HepG2 (cell line): ENCODE data around the gene RAPGEF6. TPM values are rescaled to one million over a fixed set of nuclear protein-coding genes. Genes with fewer than 3 reads are reported as not detected.

ENCODE experiments used
- EED ChIP-seq: sonication (generic); formaldehyde crosslinking; IDR thresholded peaks from 2 replicates; pipeline ENCODE4 v1.5.0; 2020; ENCODE audit warnings: mild to moderate bottlenecking, missing genetic modification reagents
- ELF4 ChIP-seq: sonication (generic); formaldehyde crosslinking; IDR thresholded peaks from 2 replicates; pipeline ENCODE4 v1.5.0; 2020; ENCODE audit warnings: missing genetic modification reagents, mild to moderate bottlenecking, moderate library complexity, borderline replicate concordance
- ETV6 ChIP-seq: sonication (generic); formaldehyde crosslinking; conservative IDR thresholded peaks from 2 replicates; pipeline ENCODE4 v1.4.0; 2020; ENCODE audit warnings: missing genetic modification reagents
- NR2F1 ChIP-seq, 2 experiments: fragments of 450-650 bp in 1 of 2; formaldehyde crosslinking in 1 of 2; IDR thresholded peaks; 2 replicates each; pipeline versions ENCODE4 v1.5.0 to v1.6.1; 2016 to 2020; ENCODE audit warnings: mild to moderate bottlenecking in 1 of 2, missing compliant biosample characterization in 1 of 2, missing genetic modification reagents in 1 of 2, moderate library complexity in 1 of 2
- TEAD2 ChIP-seq: sonication (generic); formaldehyde crosslinking; IDR thresholded peaks from 2 replicates; pipeline ENCODE4 v1.9.0; 2021; ENCODE audit warnings: missing genetic modification reagents
- THYN1 ChIP-seq: sonication (generic); formaldehyde crosslinking; IDR thresholded peaks from 2 replicates; pipeline ENCODE4 v1.8.1; 2023; ENCODE audit warnings: low read depth, mild to moderate bottlenecking, moderate library complexity, missing genetic modification reagents, borderline replicate concordance
- U2AF2 ChIP-seq: fragments of 200-400 bp; formaldehyde crosslinking; IDR thresholded peaks from 2 replicates; pipeline ENCODE4 v1.6.1; 2017; ENCODE audit warnings: low read depth, mild to moderate bottlenecking, low read length
- ZBTB20 ChIP-seq: sonication (generic); formaldehyde crosslinking; IDR thresholded peaks from 2 replicates; pipeline ENCODE4 v1.8.1; 2023; ENCODE audit warnings: missing genetic modification reagents, low read depth, mild to moderate bottlenecking, borderline replicate concordance
- ZNF296 ChIP-seq: sonication (generic); formaldehyde crosslinking; conservative IDR thresholded peaks from 2 replicates; pipeline ENCODE4 v1.5.0; 2020; ENCODE audit warnings: mild to moderate bottlenecking, missing genetic modification reagents
- ZNF792 ChIP-seq: IDR thresholded peaks from 2 replicates; pipeline ENCODE4 v1.6.1; 2016
- polyA plus RNA-seq, 8 experiments: library from polyadenylated mRNA; depleted of rRNA in 3 of 8; stranded (reverse) in 7 of 8; unstranded in 1 of 8; fragments of >200 nt; fragmentation: Illumina TruSeq in 4 of 8; extraction: Trizol in 4 of 8; gene quantifications; 2 replicates each; pipeline versions ENCODE4 v1.2.1 to v1.2.3, GENCODE V29; 2011 to 2016; ENCODE audit warnings: low read depth in 4 of 8, missing spikeins in 1 of 8, mixed read lengths in 1 of 8; ENCODE audit not compliant: insufficient read depth in 1 of 8
- total RNA-seq, 5 experiments: library from RNA; depleted of rRNA; stranded (reverse); fragments of >200 nt; fragmentation: Illumina TruSeq; extraction: Trizol; gene quantifications; 2 replicates each; pipeline ENCODE4 v1.2.3, GENCODE V29; 2016; ENCODE audit warnings: low read depth in 1 of 5
- TF ChIP-seq, protein P1 (sequence below): sonication (generic); formaldehyde crosslinking; IDR thresholded peaks from 2 replicates; pipeline ENCODE4 v1.5.1; 2020; ENCODE audit warnings: missing genetic modification reagents, mild to moderate bottlenecking, borderline replicate concordance
- TF ChIP-seq, protein P2 (sequence below): sonication (generic); formaldehyde crosslinking; IDR thresholded peaks from 2 replicates; pipeline ENCODE4 v1.4.0; 2020; ENCODE audit warnings: missing genetic modification reagents
- TF ChIP-seq, protein P3 (sequence below): sonication (generic); formaldehyde crosslinking; IDR thresholded peaks from 2 replicates; pipeline ENCODE4 v1.4.0; 2020; ENCODE audit warnings: missing genetic modification reagents, mild to moderate bottlenecking, borderline replicate concordance
- TF ChIP-seq, protein P4 (sequence below): conservative IDR thresholded peaks from 2 replicates; pipeline ENCODE4 v1.6.1; 2018; ENCODE audit warnings: missing genetic modification reagents
- TF ChIP-seq, protein P5 (sequence below): sonication (generic); formaldehyde crosslinking; IDR thresholded peaks from 2 replicates; pipeline ENCODE4 v1.5.0; 2020; ENCODE audit warnings: mild to moderate bottlenecking, missing genetic modification reagents, borderline replicate concordance

The RAPGEF6 gene
- total and polyA plus RNA-seq, 2 of the 13 experiments (the other 11 are each of a cell fraction or from before 2014, with no cell fraction given), result 7.7 to 24.6 TPM

DNA sequence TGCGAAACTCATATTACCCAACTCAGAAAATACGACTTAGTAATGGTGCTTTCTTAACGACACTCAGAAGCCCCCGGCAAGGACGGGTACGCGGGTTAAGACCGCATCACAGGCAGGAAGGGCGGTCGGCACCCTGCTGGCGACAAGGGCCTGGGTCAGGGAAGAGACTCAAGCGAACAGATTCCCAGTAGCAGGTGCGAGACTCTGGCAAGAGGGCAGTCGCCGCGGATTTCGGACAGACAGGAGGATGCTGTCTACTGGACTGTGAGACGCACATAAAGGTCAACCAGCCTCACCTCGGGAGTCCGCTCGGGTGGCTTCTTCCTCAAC, 398 bp downstream of the RAPGEF6 start (continued):
- TF ChIP-seq, protein P1, sequence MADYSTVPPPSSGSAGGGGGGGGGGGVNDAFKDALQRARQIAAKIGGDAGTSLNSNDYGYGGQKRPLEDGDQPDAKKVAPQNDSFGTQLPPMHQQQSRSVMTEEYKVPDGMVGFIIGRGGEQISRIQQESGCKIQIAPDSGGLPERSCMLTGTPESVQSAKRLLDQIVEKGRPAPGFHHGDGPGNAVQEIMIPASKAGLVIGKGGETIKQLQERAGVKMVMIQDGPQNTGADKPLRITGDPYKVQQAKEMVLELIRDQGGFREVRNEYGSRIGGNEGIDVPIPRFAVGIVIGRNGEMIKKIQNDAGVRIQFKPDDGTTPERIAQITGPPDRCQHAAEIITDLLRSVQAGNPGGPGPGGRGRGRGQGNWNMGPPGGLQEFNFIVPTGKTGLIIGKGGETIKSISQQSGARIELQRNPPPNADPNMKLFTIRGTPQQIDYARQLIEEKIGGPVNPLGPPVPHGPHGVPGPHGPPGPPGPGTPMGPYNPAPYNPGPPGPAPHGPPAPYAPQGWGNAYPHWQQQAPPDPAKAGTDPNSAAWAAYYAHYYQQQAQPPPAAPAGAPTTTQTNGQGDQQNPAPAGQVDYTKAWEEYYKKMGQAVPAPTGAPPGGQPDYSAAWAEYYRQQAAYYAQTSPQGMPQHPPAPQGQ (CRISPR knock-in tag), result no peak
- TF ChIP-seq ETV6 (no peak), U2AF2 (no peak), ZNF792 (no peak), TEAD2 (CRISPR knock-in tag) (no peak), THYN1 (CRISPR knock-in tag) (no peak), ELF4 (no peak), ZBTB20 (CRISPR knock-in tag) (no peak), ZNF296 (peak; percentile 76; the same call in 1 of the 2 replicates), EED (0 out of 2 replicates have a peak, but pooled peaks have one; percentile 73), NR2F1 (CRISPR knock-in tag; IDR thresholded peaks at IDR 0.05) (peak in 1 of 2 experiments; percentile 23; a peak in 1 of 4 replicates)
- TF ChIP-seq, protein P2, sequence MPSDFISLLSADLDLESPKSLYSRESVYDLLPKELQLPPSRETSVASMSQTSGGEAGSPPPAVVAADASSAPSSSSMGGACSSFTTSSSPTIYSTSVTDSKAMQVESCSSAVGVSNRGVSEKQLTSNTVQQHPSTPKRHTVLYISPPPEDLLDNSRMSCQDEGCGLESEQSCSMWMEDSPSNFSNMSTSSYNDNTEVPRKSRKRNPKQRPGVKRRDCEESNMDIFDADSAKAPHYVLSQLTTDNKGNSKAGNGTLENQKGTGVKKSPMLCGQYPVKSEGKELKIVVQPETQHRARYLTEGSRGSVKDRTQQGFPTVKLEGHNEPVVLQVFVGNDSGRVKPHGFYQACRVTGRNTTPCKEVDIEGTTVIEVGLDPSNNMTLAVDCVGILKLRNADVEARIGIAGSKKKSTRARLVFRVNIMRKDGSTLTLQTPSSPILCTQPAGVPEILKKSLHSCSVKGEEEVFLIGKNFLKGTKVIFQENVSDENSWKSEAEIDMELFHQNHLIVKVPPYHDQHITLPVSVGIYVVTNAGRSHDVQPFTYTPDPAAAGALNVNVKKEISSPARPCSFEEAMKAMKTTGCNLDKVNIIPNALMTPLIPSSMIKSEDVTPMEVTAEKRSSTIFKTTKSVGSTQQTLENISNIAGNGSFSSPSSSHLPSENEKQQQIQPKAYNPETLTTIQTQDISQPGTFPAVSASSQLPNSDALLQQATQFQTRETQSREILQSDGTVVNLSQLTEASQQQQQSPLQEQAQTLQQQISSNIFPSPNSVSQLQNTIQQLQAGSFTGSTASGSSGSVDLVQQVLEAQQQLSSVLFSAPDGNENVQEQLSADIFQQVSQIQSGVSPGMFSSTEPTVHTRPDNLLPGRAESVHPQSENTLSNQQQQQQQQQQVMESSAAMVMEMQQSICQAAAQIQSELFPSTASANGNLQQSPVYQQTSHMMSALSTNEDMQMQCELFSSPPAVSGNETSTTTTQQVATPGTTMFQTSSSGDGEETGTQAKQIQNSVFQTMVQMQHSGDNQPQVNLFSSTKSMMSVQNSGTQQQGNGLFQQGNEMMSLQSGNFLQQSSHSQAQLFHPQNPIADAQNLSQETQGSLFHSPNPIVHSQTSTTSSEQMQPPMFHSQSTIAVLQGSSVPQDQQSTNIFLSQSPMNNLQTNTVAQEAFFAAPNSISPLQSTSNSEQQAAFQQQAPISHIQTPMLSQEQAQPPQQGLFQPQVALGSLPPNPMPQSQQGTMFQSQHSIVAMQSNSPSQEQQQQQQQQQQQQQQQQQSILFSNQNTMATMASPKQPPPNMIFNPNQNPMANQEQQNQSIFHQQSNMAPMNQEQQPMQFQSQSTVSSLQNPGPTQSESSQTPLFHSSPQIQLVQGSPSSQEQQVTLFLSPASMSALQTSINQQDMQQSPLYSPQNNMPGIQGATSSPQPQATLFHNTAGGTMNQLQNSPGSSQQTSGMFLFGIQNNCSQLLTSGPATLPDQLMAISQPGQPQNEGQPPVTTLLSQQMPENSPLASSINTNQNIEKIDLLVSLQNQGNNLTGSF (CRISPR knock-in tag), result no peak
- TF ChIP-seq, protein P3, sequence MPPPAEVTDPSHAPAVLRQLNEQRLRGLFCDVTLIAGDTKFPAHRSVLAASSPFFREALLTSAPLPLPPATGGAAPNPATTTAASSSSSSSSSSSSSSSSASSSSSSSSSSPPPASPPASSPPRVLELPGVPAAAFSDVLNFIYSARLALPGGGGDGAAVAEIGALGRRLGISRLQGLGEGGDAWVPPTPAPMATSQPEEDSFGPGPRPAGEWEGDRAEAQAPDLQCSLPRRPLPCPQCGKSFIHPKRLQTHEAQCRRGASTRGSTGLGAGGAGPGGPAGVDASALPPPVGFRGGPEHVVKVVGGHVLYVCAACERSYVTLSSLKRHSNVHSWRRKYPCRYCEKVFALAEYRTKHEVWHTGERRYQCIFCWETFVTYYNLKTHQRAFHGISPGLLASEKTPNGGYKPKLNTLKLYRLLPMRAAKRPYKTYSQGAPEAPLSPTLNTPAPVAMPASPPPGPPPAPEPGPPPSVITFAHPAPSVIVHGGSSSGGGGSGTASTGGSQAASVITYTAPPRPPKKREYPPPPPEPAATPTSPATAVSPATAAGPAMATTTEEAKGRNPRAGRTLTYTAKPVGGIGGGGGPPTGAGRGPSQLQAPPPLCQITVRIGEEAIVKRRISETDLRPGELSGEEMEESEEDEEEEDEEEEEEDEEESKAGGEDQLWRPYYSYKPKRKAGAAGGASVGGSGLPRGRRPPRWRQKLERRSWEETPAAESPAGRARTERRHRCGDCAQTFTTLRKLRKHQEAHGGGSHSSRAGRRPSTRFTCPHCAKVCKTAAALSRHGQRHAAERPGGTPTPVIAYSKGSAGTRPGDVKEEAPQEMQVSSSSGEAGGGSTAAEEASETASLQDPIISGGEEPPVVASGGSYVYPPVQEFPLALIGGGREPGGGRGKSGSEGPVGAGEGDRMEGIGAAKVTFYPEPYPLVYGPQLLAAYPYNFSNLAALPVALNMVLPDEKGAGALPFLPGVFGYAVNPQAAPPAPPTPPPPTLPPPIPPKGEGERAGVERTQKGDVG (CRISPR knock-in tag), result no peak
- TF ChIP-seq, protein P4, sequence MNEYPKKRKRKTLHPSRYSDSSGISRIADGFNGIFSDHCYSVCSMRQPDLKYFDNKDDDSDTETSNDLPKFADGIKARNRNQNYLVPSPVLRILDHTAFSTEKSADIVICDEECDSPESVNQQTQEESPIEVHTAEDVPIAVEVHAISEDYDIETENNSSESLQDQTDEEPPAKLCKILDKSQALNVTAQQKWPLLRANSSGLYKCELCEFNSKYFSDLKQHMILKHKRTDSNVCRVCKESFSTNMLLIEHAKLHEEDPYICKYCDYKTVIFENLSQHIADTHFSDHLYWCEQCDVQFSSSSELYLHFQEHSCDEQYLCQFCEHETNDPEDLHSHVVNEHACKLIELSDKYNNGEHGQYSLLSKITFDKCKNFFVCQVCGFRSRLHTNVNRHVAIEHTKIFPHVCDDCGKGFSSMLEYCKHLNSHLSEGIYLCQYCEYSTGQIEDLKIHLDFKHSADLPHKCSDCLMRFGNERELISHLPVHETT (CRISPR knock-in tag), result no peak
- TF ChIP-seq, protein P5, sequence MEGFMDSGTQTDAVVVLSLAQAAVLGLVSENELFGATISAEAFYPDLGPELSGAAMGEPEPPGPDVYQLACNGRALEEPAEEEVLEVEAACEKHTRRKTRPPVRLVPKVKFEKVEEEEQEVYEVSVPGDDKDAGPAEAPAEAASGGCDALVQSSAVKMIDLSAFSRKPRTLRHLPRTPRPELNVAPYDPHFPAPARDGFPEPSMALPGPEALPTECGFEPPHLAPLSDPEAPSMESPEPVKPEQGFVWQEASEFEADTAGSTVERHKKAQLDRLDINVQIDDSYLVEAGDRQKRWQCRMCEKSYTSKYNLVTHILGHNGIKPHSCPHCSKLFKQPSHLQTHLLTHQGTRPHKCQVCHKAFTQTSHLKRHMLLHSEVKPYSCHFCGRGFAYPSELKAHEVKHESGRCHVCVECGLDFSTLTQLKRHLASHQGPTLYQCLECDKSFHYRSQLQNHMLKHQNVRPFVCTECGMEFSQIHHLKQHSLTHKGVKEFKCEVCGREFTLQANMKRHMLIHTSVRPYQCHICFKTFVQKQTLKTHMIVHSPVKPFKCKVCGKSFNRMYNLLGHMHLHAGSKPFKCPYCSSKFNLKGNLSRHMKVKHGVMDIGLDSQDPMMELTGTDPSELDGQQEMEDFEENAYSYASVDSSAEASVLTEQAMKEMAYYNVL (CRISPR knock-in tag), result 0 out of 2 replicates have a peak, but pooled peaks have one; percentile 8
